GM12874 (cell line): Measurements from ENCODE around the gene MAML3.

Experiments used
- TF ChIP-seq, protein P1 (sequence below): IDR thresholded peaks from 2 replicates; pipeline ENCODE4 v1.5.1; 2011; ENCODE audit warnings: low read depth, mild to moderate bottlenecking, control low read depth, low read length, moderate library complexity; ENCODE audit not compliant: insufficient read depth

The MAML3 gene

DNA sequence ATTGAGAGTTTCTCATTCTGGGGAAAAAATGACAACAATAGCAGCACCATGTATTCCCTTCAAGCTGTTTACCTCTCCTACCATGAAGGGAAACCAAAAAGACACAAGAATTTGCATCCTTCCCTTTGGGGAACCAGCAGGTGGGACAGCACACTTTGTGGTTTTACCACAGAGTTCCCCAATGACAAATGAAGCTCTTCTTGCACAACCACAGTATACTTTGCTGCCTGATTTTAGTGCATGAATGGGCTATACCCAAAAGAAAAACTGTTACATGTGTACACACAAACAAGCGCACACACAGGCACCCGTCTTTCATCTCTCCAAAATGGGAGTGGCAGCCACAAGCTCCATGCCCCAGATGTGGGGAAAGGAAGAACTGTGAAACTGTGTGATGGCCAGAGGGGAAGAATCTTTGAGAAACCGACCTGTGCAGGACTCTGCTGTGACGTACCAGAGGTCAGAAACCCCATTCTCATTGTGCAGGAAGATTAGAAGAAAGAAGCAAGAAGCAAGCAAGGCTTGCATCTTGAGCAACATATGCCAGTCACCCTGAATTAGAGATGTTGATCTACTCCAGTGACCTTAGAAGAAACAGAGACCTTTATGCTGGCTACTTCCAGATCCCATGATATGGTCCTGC is 2.7 kb upstream of the MAML3 start:
- TF ChIP-seq, protein P1, sequence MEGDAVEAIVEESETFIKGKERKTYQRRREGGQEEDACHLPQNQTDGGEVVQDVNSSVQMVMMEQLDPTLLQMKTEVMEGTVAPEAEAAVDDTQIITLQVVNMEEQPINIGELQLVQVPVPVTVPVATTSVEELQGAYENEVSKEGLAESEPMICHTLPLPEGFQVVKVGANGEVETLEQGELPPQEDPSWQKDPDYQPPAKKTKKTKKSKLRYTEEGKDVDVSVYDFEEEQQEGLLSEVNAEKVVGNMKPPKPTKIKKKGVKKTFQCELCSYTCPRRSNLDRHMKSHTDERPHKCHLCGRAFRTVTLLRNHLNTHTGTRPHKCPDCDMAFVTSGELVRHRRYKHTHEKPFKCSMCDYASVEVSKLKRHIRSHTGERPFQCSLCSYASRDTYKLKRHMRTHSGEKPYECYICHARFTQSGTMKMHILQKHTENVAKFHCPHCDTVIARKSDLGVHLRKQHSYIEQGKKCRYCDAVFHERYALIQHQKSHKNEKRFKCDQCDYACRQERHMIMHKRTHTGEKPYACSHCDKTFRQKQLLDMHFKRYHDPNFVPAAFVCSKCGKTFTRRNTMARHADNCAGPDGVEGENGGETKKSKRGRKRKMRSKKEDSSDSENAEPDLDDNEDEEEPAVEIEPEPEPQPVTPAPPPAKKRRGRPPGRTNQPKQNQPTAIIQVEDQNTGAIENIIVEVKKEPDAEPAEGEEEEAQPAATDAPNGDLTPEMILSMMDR: no peak

DNA sequence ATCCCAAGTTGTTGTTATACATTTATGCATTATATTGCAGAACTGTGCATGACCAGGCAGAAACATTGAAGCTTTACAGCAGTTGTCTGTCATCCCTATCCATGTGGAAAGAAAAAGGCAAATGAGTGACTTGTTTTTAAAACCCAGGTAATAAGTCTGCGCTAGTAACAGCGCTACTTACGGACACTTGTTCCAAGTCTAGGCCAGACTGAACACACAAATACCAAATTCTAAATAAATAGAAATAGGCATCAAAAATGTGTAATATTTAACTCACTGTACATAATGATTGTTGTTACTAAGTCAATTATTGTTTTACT is 548 bp upstream of the MAML3 start:
- TF ChIP-seq, protein P1: no peak

GRCh38 chr4:140153419-140153717 is 616 bp downstream of the MAML3 start:
- TF ChIP-seq, protein P1: no peak

DNA sequence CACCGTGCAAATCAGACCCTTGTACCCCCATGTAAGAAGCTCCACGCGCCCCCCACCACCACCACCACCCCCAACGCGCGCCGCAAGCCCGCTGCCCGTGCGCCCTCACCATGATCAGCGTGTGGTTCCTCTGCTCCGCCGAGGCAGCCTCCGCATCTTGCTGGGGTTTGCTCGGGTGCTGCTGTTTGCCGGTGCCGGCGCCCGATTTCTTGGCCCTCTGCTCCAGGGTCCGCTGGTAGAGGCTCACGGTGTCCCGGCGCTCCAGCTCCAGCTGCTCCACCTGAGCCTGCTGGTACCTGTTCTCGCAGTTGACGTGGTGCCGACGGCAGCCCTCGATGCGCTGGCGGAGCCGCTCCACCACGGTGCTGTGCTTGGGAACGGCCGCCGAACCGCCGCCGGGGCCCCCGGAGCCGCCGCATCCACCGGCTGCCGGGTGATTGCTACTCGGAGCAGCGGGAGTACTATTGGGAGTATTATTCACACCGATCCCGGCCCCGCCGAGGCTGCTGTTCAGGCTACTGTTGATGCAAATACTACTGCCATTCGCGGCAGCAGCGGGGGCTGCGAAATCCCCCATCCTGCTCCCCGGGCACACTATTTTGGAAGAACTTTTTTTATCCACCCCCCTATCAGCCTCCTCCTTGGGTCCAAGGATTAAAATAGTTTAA is 1.1 kb downstream of the MAML3 start:
- TF ChIP-seq, protein P1: no peak

GRCh38 chr4:140152013-140152703 is 1.8 kb downstream of the MAML3 start:
- TF ChIP-seq, protein P1: 0 out of 2 replicates have a peak, but pooled peaks have one; percentile 6

DNA sequence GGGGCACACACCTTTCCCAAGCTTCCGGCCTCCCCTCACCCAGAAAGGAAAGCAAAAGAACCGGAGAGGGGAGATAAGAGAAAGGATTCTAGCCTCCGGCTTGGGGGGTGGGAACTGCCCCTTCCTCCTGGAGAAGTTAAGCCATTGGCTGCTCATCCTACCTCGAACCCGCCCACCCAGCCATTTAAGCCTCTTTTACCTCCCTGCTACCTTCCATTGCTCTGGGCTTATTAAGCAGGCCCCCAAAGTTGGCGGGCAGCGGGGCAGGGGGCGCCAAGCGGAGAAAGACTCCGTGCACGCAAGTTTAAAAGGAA is 2.3 kb downstream of the MAML3 start:
- TF ChIP-seq, protein P1: no peak

DNA sequence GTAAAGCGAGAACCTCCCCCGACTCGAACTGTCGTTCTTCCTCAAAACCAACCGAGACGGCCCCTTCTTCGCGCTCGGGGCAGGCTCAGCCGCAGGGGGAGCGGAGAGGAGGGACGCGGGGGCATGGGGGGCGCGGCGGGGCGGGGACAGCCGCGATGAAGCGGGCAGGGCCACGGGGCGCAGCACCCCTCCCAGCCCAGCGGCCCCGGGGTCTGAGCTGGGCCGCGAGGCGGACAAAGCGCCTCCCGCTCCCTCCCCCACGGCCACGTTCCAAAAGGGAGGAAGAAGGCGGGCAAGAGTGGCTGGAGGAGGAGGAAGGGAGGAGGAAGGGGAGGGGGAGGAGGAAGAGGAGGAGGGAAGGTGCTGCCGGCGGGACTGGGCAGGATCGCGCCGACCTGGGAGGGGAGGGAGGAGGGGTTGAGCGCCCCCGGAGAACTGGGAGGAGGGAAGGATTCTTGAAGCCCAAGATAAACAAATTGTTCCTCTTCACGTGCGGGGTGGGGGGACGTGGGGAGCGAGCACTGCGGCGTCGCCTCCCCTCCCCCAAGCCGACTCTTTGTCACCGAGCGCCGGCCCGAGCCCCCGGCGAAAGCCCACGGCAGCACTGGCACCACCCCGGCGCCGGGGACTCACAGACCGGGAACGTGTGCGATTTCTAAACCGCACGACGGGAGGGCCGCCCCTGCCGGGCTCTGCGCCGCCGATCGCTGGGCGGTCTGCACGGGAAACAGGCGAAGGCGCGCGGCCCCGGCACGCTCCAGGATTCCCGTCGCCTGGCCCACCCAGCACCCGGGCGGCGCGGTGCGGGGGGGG is 2.9 kb downstream of the MAML3 start:
- TF ChIP-seq, protein P1: no peak
